GM18870 (cell line): ENCODE results near the gene ZNF530.

Experiments
- ATAC-seq: cut with Tn5 transposase; IDR thresholded peaks from one replicate; pipeline ENCODE4 v1.9.1; 2021; ENCODE audit warnings: moderate library complexity; ENCODE audit not compliant: unreplicated experiment

Gene ZNF530

GRCh38 chr19:57599761-57600383 is at the start of gene ZNF530:
ZNF530 (plus strand) TSS chr19:57599885; CDS start chr19:57604346, 4,461 bp downstream.
- ATAC-seq, result peak; percentile 82

GRCh38 chr19:57552432-57552831 is 47.3 kb upstream of the ZNF530 start:
- ATAC-seq, result no peak

- no peak for ATAC-seq
These were observed 42.0 kb upstream of the ZNF530 start for GRCh38 chr19:57557659-57558058.

GRCh38 chr19:57558525-57558924 is 41.2 kb upstream of the ZNF530 start:
- ATAC-seq, result no peak

GRCh38 chr19:57559008-57559403 is 40.7 kb upstream of the ZNF530 start:
- no peak for ATAC-seq

GRCh38 chr19:57559404-57560025 is 40.2 kb upstream of the ZNF530 start, which contains the start of gene ZNF550:
ZNF550 (minus strand) TSS chr19:57559863; CDS start chr19:57559682, 181 bp downstream.
- ATAC-seq, result peak; percentile 76

GRCh38 chr19:57560049-57560491 is 39.6 kb upstream of the ZNF530 start:
- ATAC-seq, result peak; percentile 20

- no peak for ATAC-seq
These were observed 36.1 kb upstream of the ZNF530 start for GRCh38 chr19:57563547-57563946.

- ATAC-seq, result no peak
These were observed 33.1 kb upstream of the ZNF530 start for GRCh38 chr19:57566396-57567265.

- no peak for ATAC-seq
These were observed 29.0 kb upstream of the ZNF530 start for GRCh38 chr19:57570707-57571106.

- ATAC-seq, result no peak
These were observed 27.2 kb upstream of the ZNF530 start for GRCh38 chr19:57572415-57572947.

- no peak for ATAC-seq
These were observed 23.0 kb upstream of the ZNF530 start for GRCh38 chr19:57576661-57577060.

- ATAC-seq, result peak; percentile 96
These were observed 21.0 kb upstream of the ZNF530 start, which contains the start of gene ZNF416 for GRCh38 chr19:57578487-57579205. ZNF416 (minus strand) TSS chr19:57578911; CDS start chr19:57578704, 207 bp downstream.

GRCh38 chr19:57583104-57583520 is 16.6 kb upstream of the ZNF530 start:
- no peak for ATAC-seq

- ATAC-seq, result no peak
These were observed 15.9 kb upstream of the ZNF530 start, which contains the start of gene ZIK1 for GRCh38 chr19:57583521-57584416. ZIK1 (plus strand) TSS chr19:57584145; CDS start chr19:57584357, 212 bp downstream.

GRCh38 chr19:57587529-57587928 is 12.2 kb upstream of the ZNF530 start:
- ATAC-seq, result no peak

- ATAC-seq, result peak; percentile 22
These were observed 316 bp upstream of the ZNF530 start for GRCh38 chr19:57599377-57599760.

GRCh38 chr19:57606931-57607330 is 7.2 kb downstream of the ZNF530 start:
- ATAC-seq, result no peak

- ATAC-seq, result no peak
These were observed 11.4 kb downstream of the ZNF530 start for GRCh38 chr19:57611113-57611512.
